Left cardiac atrium (tissue), 4 donors: ENCODE results near the gene IVD. TPM values are rescaled to one million over a fixed set of nuclear protein-coding genes. Genes with fewer than 3 reads are reported as not detected.
A peak's percentile ranks its signal among the peaks of the same experiment; 100 is the strongest.

Experiments
- ATAC-seq, 2 donors: fragments of 200-7000 bp; cut with Tn5 transposase; one replicate each; pipeline ENCODE4 v1.9.1; 2020; ENCODE audit warnings: mild to moderate bottlenecking in 2 of 2, moderate library complexity in 2 of 2
- DNase-seq: peaks from one replicate; pipeline ENCODE4 v3.0.0-alpha.2; 2020
- intact Hi-C, 2 donors: fragments of 100-400 bp; cut with DNase I; formaldehyde crosslinking; loops; one replicate each; pipeline versions ENCODE4 v1.14.1 to v1.15.1; 2022 to 2023
- long read RNA-seq: library from polyadenylated mRNA; unstranded; transcript quantifications from one replicate; pipeline ENCODE4 v2.0.0, GENCODE V29; 2021
- total RNA-seq, 2 donors: library from RNA; stranded (reverse); fragmentation: NEBNext Ultra II Directional; extraction: Animal tissue kit (Norgen Biotek cat#: 25700); gene quantifications; one replicate each; pipeline ENCODE4 v1.2.1, GENCODE V29; 2021
- donor health status: DM: no; HTN: yes; CAD: no.
- donor health status: DM: no; HTN: yes; CAD: no; lungs with severe emphysema.
- donor health status: DM: yes; HTN: yes; CAD: no.
- donor health status: Dilated cardiomyopathy.

Gene IVD
- total RNA-seq: 10 to 100 TPM; 58.4 to 63.4 TPM
- long read RNA-seq, transcript IVD-206 (12 exons, 1,809 nt): major isoform, 69 of 88 reads
- long read RNA-seq, partial matches to known transcripts: 3 of 88 reads
- long read RNA-seq, other reads (novel, unspliced or antisense): 15 of 88 reads

DNA sequence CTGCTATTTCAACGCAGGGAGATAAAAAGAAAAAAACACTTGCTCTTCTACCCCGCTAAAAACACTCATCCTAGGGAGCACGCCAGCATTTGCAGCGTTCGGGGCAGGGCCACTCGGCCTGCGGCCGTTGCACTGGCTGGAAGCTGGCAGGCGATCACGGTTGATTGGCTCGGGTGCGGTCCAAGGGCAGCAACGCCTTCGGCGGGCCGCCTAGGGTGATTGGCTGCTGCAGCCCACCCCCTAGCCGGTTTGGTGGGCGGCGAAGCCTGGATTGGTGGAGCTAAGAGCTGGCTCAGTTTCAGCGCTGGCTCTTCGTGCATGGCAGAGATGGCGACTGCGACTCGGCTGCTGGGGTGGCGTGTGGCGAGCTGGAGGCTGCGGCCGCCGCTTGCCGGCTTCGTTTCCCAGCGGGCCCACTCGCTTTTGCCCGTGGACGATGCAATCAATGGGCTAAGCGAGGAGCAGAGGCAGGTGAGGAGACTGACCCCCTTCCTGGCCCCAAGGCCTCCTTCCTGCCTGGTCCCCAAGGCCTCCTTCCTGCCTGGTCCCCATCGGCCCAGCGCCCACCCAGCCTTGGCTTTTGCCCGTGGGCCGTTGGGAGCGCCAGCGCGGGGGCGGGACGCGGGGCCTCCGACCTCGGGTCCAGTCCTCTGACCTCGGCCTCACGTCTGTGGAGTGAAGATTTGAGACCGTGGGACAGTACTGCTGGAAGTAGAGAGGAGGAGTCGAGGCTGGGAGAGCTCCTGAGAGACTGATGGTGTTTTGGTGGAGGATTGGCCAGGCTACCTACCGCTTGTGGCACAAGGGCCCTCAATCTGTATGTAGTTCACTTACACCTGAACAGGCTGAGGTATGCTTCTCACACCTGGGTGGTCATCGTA, at the start of gene IVD:
Gene IVD (plus strand): TSS at position 295 of the 881 bp plus-strand sequence. CDS start 33 bp downstream, at position 328.
- intact Hi-C loops: no loop called here
- ATAC-seq (peak; percentile 100), DNase-seq (peak; percentile 97)

DNA sequence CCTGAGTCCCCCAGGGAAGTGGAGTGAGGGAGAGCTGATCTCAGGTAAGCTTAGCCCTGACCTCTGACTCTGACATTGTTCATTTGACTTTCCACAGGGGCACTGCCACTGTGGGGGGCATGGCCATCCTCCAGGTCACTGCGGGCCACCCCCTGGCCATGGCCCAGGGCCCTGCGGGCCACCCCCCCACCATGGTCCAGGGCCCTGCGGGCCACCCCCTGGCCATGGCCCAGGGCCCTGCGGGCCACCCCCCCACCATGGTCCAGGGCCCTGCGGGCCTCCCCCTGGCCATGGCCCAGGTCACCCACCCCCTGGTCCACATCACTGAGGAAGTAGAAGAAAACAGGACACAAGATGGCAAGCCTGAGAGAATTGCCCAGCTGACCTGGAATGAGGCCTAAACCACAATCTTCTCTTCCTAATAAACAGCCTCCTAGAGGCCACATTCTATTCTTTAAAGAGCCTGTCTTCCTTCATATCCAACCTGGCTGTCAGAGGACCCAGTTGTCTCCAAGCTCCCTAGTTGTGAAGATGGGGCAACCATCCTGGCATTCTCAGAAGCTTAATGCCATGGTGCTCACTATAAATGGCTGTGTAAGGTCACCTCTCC, 49.5 kb upstream of the IVD start:
- ATAC-seq: no peak
- intact Hi-C loops: no loop called here
- no peak for DNase-seq

- ATAC-seq: no peak
- intact Hi-C loops: no loop called here
These were observed 48.3 kb upstream of the IVD start for GRCh38 chr15:40357246-40357645.

GRCh38 chr15:40357723-40358470, 47.7 kb upstream of the IVD start, which contains the start of gene DISP2:
Gene DISP2, plus strand, starts transcription at chr15:40358219. Its CDS starts 103 bp downstream, at chr15:40358322.
- intact Hi-C loops: no loop called here
- peak; percentile 88 for DNase-seq
- ATAC-seq: peak; percentile 90 to 93

More at GRCh38 chr15:40357246-40357645, 48.3 kb upstream of the IVD start:
- DNase-seq: no peak

- intact Hi-C loops: no loop called here
- DNase-seq (no peak), ATAC-seq (peak; percentile 17 to 40)
These were observed 46.9 kb upstream of the IVD start for GRCh38 chr15:40358471-40359353.

DNA sequence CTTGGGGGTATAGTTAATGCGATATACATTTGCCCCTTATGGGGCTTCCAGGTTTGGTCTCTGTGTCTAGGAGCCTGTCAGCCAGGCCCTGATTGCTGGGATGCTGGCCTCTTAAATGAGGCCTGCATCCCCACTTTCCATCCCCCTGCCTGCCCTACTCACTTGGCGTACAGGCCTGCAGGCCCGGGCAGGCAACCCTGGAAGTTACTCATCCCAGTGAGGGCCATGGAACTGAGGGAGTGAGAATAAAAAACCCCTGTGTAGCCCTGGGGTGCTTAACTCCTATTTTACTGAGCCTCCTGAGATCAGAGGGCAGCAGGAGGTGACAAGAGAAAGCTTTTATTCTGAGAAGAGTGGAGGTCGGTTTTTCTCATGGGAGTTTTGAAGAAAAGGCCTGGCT, 45.6 kb upstream of the IVD start:
- ATAC-seq (no peak), DNase-seq (no peak)
- intact Hi-C loops: loop anchor here in 1 of 2 donors (10.0 kb wide), 1 partner anchor 55 kb away; no protein-coding TSS in a partner anchor

GRCh38 chr15:40361640-40362039, 44.0 kb upstream of the IVD start:
- DNase-seq (no peak), ATAC-seq (no peak)
- intact Hi-C loops: loop anchor here in 1 of 2 donors (10.0 kb wide), 1 partner anchor 53 kb away; no protein-coding TSS in a partner anchor

DNA sequence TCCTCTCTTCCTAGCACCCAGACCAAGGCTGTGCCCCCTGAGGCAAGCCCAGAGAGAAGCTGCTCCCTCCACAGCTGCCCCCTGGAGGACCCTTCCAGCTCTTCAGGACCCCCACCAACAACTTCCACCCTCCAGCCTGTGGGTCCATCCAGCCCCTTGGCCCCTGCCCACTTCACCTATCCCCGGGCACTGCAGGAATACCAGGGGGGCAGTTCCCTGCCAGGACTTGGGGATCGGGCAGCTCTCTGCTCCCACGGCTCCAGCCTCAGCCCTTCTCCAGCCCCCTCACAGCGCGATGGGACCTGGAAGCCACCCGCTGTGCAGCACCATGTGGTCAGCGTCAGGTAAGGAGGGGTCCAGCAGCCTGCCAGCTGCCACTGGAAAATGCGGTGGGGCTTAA, 42.0 kb upstream of the IVD start:
- ATAC-seq (no peak), DNase-seq (no peak)
- intact Hi-C loops: loop anchor here in 1 of 2 donors (10.0 kb wide), 1 partner anchor 51 kb away; no protein-coding TSS in a partner anchor

- ATAC-seq (no peak), DNase-seq (no peak)
- intact Hi-C loops: loop anchor here in 1 of 2 donors (10.0 kb wide), 1 partner anchor 51 kb away; no protein-coding TSS in a partner anchor
These were observed 41.3 kb upstream of the IVD start for GRCh38 chr15:40364251-40364650.

- DNase-seq: no peak
- intact Hi-C loops: loop anchor here in 1 of 2 donors (10.0 kb wide), 1 partner anchor 50 kb away; no protein-coding TSS in a partner anchor
- ATAC-seq: no peak
These were observed 40.6 kb upstream of the IVD start for GRCh38 chr15:40365016-40365415.

DNA sequence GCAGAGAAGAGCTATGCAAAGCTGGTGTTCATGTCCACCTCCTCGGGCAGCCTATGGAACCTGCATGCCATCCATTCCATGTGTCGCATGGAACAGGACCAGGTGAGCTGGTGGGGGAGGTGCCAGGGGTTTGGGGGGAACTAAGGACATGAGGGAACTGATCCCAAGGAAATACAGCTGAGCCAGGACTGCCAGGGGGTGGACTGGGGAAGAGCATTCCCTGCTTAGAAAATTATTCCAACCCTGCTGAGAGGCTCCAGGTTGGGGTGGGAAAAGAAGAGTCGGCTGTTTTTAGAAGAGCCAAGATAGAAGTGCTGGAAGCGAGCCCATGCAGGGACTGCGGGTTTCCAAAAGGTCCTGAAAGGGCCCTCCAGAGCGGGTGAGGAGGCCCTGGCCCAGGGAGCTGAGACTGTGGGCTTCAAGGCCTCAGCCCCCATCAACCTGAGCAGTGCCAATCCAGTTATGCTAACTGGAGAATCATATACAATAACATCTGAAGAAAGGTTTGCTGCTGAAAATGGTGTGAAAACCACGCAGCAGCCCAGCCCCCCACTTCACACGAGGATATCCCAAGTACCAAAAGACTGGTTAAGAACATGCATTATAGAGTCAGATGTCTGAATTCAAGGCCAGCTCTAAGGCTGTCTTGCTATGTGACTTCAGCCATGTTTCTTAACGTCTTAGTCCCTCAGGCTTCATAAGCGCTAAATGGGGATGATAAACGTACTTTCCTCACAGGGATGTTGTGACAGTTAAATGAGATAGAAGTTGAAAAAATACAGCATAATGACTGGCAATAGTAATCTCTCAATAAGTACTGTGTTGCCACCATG, 39.8 kb upstream of the IVD start:
- intact Hi-C loops: loop anchor here in 1 of 2 donors (10.0 kb wide), 1 partner anchor 49 kb away; no protein-coding TSS in a partner anchor
- no peak for ATAC-seq
- DNase-seq: no peak

DNA sequence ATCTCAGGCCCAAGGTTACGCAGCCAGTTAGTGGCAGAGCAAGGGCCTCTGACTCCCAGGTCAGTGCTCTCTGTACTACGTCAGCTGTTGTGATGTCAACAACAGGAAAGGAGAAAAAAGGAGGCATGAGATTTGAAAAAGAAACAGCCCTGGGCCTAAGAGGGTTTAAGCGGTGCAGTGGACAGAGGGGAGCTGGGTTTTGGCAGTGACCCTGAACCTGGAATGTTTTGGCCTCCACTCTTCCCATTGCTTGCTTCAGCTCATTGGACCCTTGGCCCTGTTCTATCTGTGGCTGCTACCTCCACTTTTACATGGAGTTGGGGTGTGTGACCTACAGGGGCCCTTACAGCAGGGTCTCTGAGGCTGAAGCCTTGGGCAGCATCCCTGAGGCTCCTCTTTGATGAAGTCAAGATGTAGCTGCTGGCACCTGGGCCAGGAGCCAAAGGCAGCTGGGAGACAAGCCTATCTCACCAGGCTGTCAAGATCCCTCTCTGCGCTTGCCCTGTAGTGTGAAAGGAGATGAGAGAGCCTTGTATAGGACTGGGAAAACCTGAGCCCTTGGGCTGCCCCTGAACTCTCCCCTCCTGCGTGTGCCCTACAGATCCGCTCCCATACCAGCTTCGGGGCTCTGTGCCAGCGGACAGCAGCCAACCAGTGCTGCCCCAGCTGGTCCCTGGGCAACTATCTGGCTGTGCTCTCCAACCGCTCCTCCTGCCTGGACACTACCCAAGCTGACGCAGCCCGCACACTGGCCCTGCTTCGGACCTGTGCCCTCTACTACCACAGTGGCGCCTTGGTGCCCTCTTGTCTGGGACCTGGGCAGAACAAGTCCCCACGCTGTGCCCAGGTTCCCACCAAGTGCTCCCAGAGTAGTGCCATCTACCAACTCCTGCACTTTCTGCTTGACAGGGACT, 38.9 kb upstream of the IVD start:
- ATAC-seq (peak; percentile 83 to 85), DNase-seq (peak; percentile 84)
- intact Hi-C loops: loop anchor here in 1 of 2 donors (10.0 kb wide), 1 partner anchor 48 kb away; no protein-coding TSS in a partner anchor

- intact Hi-C loops: loop anchor here in 1 of 2 donors (10.0 kb wide), 1 partner anchor 47 kb away; no protein-coding TSS in a partner anchor
- ATAC-seq: peak; percentile 0
- DNase-seq: no peak
These were observed 38.3 kb upstream of the IVD start for GRCh38 chr15:40367371-40367685.

- intact Hi-C loops: loop anchor here (2.0 to 10.0 kb wide), 2 partner anchors 47 to 53 kb away; no protein-coding TSS in a partner anchor
- ATAC-seq: peak; percentile 80 to 83
These were observed 37.6 kb upstream of the IVD start for GRCh38 chr15:40367686-40368611.

More at GRCh38 chr15:40367686-40368611, 37.6 kb upstream of the IVD start:
- peak; percentile 89 for DNase-seq
